Trophoblast cell (in vitro differentiated cells and primary cell): ENCODE data around the gene MARCHF10.

Experiments used
- DNase-seq, 2 donors: peaks; one replicate each; pipeline ENCODE4 v3.0.0-alpha.2; 2016
- H2AFZ ChIP-seq: 2 replicates; pipeline ENCODE4 v1.6.1; 2013; ENCODE audit warnings: low read length, moderate library complexity, mild to moderate bottlenecking; ENCODE audit not compliant: insufficient read depth, poor library complexity
- H2AK5ac ChIP-seq: 2 replicates; pipeline ENCODE4 v1.6.1; 2013; ENCODE audit warnings: mild to moderate bottlenecking, low read length
- H2BK120ac ChIP-seq: 2 replicates; pipeline ENCODE4 v1.6.1; 2013; ENCODE audit warnings: low read length, mild to moderate bottlenecking, moderate library complexity; ENCODE audit not compliant: insufficient read depth, poor library complexity
- H2BK12ac ChIP-seq: 2 replicates; pipeline ENCODE4 v1.6.1; 2013; ENCODE audit warnings: mild to moderate bottlenecking, low read length, moderate library complexity
- H2BK5ac ChIP-seq: 2 replicates; pipeline ENCODE4 v1.6.1; 2013; ENCODE audit warnings: low read length, low read depth, moderate library complexity, mild to moderate bottlenecking; ENCODE audit not compliant: poor library complexity
- H3K14ac ChIP-seq: 2 replicates; pipeline ENCODE4 v1.6.1; 2013; ENCODE audit warnings: mild to moderate bottlenecking, low read length
- H3K18ac ChIP-seq: 2 replicates; pipeline ENCODE4 v1.6.1; 2013; ENCODE audit warnings: mild to moderate bottlenecking, low read length
- H3K23ac ChIP-seq: 2 replicates; pipeline ENCODE4 v1.6.1; 2013; ENCODE audit warnings: low read length
- H3K27ac ChIP-seq: 2 replicates; pipeline ENCODE4 v1.5.1; 2013; ENCODE audit warnings: low read depth, mild to moderate bottlenecking, inconsistent platforms, low read length, moderate library complexity
- H3K27me3 ChIP-seq: 2 replicates; pipeline ENCODE4 v1.6.1; 2013; ENCODE audit warnings: inconsistent platforms, mild to moderate bottlenecking, low read length, moderate library complexity; ENCODE audit not compliant: insufficient read depth
- H3K36me3 ChIP-seq, 2 experiments: 1 replicate in 1 of 2; 2 replicates in 1 of 2; pipeline ENCODE4 v1.6.1; 2013; ENCODE audit warnings: low read length in 2 of 2, mild to moderate bottlenecking in 2 of 2, moderate library complexity in 1 of 2; ENCODE audit not compliant: insufficient read depth in 2 of 2, control insufficient read depth in 1 of 2
- H3K4ac ChIP-seq: 2 replicates; pipeline ENCODE4 v1.6.1; 2013; ENCODE audit warnings: low read depth, mild to moderate bottlenecking, low read length, moderate library complexity
- H3K4me1 ChIP-seq, 2 experiments: 1 replicate in 1 of 2; 2 replicates in 1 of 2; pipeline ENCODE4 v1.6.1; 2013; ENCODE audit warnings: low read length in 2 of 2, mild to moderate bottlenecking in 2 of 2, moderate library complexity in 1 of 2; ENCODE audit not compliant: insufficient read depth in 2 of 2, control insufficient read depth in 1 of 2
- H3K4me2 ChIP-seq: 2 replicates; pipeline ENCODE4 v1.6.1; 2013; ENCODE audit warnings: inconsistent platforms, mild to moderate bottlenecking, low read length, moderate library complexity
- H3K4me3 ChIP-seq: 2 replicates; pipeline ENCODE4 v1.5.1; 2013; ENCODE audit warnings: mild to moderate bottlenecking, low read depth, low read length, inconsistent platforms
- H3K79me1 ChIP-seq: one replicate; pipeline ENCODE4 v1.6.1; 2013; ENCODE audit warnings: low read length
- H3K79me2 ChIP-seq: 2 replicates; pipeline ENCODE4 v1.6.1; 2013; ENCODE audit warnings: low read length, mild to moderate bottlenecking; ENCODE audit not compliant: control insufficient read depth, insufficient read depth, poor library complexity
- H3K9ac ChIP-seq: 2 replicates; pipeline ENCODE4 v1.6.1; 2013; ENCODE audit warnings: mild to moderate bottlenecking, low read length
- H3K9me3 ChIP-seq: 2 replicates; pipeline ENCODE4 v1.6.1; 2013; ENCODE audit warnings: low read depth, mild to moderate bottlenecking, control low read depth, inconsistent platforms, low read length; ENCODE audit not compliant: insufficient read depth
- H4K12ac ChIP-seq: 2 replicates; pipeline ENCODE4 v1.6.1; 2013; ENCODE audit warnings: low read depth, mild to moderate bottlenecking, low read length, moderate library complexity
- H4K8ac ChIP-seq: 2 replicates; pipeline ENCODE4 v1.6.1; 2013; ENCODE audit warnings: low read depth, mild to moderate bottlenecking, low read length, moderate library complexity
- H4K91ac ChIP-seq: one replicate; pipeline ENCODE4 v1.6.1; 2013; ENCODE audit warnings: low read depth, mild to moderate bottlenecking, low read length, moderate library complexity
- WGBS: extraction: QIAGEN DNeasy Blood & Tissue Kit; methylation state at CpG from one replicate; pipeline ENCODE4 v1.1.7; 2013; ENCODE audit warnings: missing lambda C conversion rate; ENCODE audit not compliant: insufficient read length, insufficient coverage; ENCODE audit errors: extremely low coverage; 5-methylcytosine and 5-hydroxymethylcytosine counted together

MARCHF10 gene

DNA sequence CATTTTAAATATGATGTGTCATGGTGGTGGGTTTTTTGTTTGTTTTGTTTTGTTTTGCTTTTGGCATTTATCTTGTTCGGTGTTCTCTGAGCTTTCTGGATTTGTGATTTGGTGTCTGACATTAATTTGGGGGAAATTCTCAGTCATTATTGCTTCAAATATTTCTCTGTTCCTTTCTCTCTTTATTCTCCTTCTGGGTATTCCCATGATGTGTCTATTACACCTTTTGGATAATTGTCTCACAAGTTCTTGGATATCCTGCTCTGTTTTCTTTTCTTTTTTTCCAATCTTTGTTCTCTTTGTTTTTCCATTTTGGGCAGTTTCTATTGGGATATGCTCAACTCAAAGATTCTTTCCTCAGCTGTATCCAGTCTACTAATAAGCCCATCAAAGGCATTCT is 88.5 kb downstream of the MARCHF10 start:
- Histone ChIP-seq H3K4me2 (no peak overlapping the region), H3K79me2 (peaks cover 6% of the 10 kb centered on the region), H4K91ac (no peak overlapping the region), H3K18ac (no peak overlapping the region), H3K36me3 (no peaks in the 10 kb centered on the region), H2AFZ (no peak overlapping the region), H3K27ac (peak overlapping the region; percentile 96), H3K79me1 (peaks cover 50% of the 10 kb centered on the region), H3K4me1 (peaks cover 33 to 41% of the 10 kb centered on the region in 2 experiments), H3K9me3 (no peaks in the 10 kb centered on the region), H3K9ac (no peak overlapping the region), H2BK120ac (no peak overlapping the region), H3K4me3 (no peak overlapping the region), H2AK5ac (no peak overlapping the region), H3K27me3 (no peaks in the 10 kb centered on the region), H3K14ac (no peak overlapping the region), H2BK5ac (no peak overlapping the region), H2BK12ac (no peak overlapping the region), H3K23ac (no peak overlapping the region), H4K8ac (no peak overlapping the region), H4K12ac (no peak overlapping the region), H3K4ac (no peak overlapping the region)
- WGBS: no CpG with 5 or more reads among the region's 1 CpG
- DNase-seq: no peak

- Histone ChIP-seq H3K4ac (peak overlapping the region; percentile 57), H3K4me3 (no peak overlapping the region), H3K23ac (no peak overlapping the region), H3K36me3 (no peaks in the 10 kb centered on the region), H3K14ac (peak overlapping the region; percentile 73), H3K79me1 (peaks cover 48% of the 10 kb centered on the region), H3K79me2 (peaks cover 6% of the 10 kb centered on the region), H4K91ac (peak overlapping the region; percentile 97), H2BK5ac (peak overlapping the region; percentile 90), H2BK120ac (peak overlapping the region; percentile 97), H3K9ac (no peak overlapping the region), H3K27ac (peak overlapping the region; percentile 87), H2AK5ac (no peak overlapping the region), H2AFZ (no peak overlapping the region), H3K4me2 (peak overlapping the region; percentile 22), H3K18ac (no peak overlapping the region), H4K12ac (no peak overlapping the region), H2BK12ac (peak overlapping the region; percentile 98), H3K4me1 (peaks cover 33 to 37% of the 10 kb centered on the region in 2 experiments), H3K9me3 (no peaks in the 10 kb centered on the region), H4K8ac (peak overlapping the region; percentile 66), H3K27me3 (no peaks in the 10 kb centered on the region)
- WGBS: no CpG with 5 or more reads among the region's 11 CpGs
- peak; percentile 91 to 95 for DNase-seq
These were observed 89.7 kb downstream of the MARCHF10 start for GRCh38 chr17:62718429-62718828.

GRCh38 chr17:62717889-62718288 is 90.2 kb downstream of the MARCHF10 start:
- no peak overlapping the region for H3K9ac ChIP-seq
- H3K27me3 ChIP-seq: no peaks in the 10 kb centered on the region
- no peak overlapping the region for H3K23ac ChIP-seq
- H3K36me3 ChIP-seq: no peaks in the 10 kb centered on the region
- peaks cover 33 to 37% of the 10 kb centered on the region in 2 experiments for H3K4me1 ChIP-seq
- H3K9me3 ChIP-seq: no peaks in the 10 kb centered on the region
- peak overlapping the region; percentile 12 for H2AFZ ChIP-seq
- no peak overlapping the region for H3K4me3 ChIP-seq
- peak overlapping the region; percentile 98 for H2BK12ac ChIP-seq
- DNase-seq: no peak
- H2BK120ac ChIP-seq: peak overlapping the region; percentile 97
- peak overlapping the region; percentile 66 for H4K8ac ChIP-seq
- H2BK5ac ChIP-seq: peak overlapping the region; percentile 90
- peaks cover 6% of the 10 kb centered on the region for H3K79me2 ChIP-seq
- H3K18ac ChIP-seq: peak overlapping the region; percentile 73
- peak overlapping the region; percentile 87 for H3K27ac ChIP-seq
- peak overlapping the region; percentile 73 for H3K14ac ChIP-seq
- H3K4ac ChIP-seq: peak overlapping the region; percentile 57
- peak overlapping the region; percentile 94 for H2AK5ac ChIP-seq
- H3K4me2 ChIP-seq: peak overlapping the region; percentile 22
- H4K91ac ChIP-seq: peak overlapping the region; percentile 97
- no CpG with 5 or more reads among the region's 8 CpGs for WGBS
- no peak overlapping the region for H4K12ac ChIP-seq
- peaks cover 45% of the 10 kb centered on the region for H3K79me1 ChIP-seq

GRCh38 chr17:62717589-62717855 is 90.6 kb downstream of the MARCHF10 start:
- peak overlapping the region; percentile 73 for H3K18ac ChIP-seq
- no peaks in the 10 kb centered on the region for H3K9me3 ChIP-seq
- no peak overlapping the region for H4K12ac ChIP-seq
- H2BK120ac ChIP-seq: peak overlapping the region; percentile 97
- H3K36me3 ChIP-seq: no peaks in the 10 kb centered on the region
- peak overlapping the region; percentile 73 for H3K14ac ChIP-seq
- H3K4me2 ChIP-seq: no peak overlapping the region
- H3K79me1 ChIP-seq: peaks cover 45% of the 10 kb centered on the region
- H3K4me3 ChIP-seq: no peak overlapping the region
- WGBS: no CpG with 5 or more reads among the region's 6 CpGs
- H3K27ac ChIP-seq: peak overlapping the region; percentile 87
- H3K4ac ChIP-seq: peak overlapping the region; percentile 57
- peaks cover 33 to 37% of the 10 kb centered on the region in 2 experiments for H3K4me1 ChIP-seq
- peak overlapping the region; percentile 98 for H2BK12ac ChIP-seq
- no peak overlapping the region for H3K23ac ChIP-seq
- H2AK5ac ChIP-seq: peak overlapping the region; percentile 94
- H3K27me3 ChIP-seq: no peaks in the 10 kb centered on the region
- no peak for DNase-seq
- peaks cover 6% of the 10 kb centered on the region for H3K79me2 ChIP-seq
- H3K9ac ChIP-seq: no peak overlapping the region
- peak overlapping the region; percentile 66 for H4K8ac ChIP-seq
- peak overlapping the region; percentile 90 for H2BK5ac ChIP-seq
- peak overlapping the region; percentile 12 for H2AFZ ChIP-seq
- peak overlapping the region; percentile 97 for H4K91ac ChIP-seq
